CD4-positive, alpha-beta T cell treated with Interleukin-21 for 1 hour (primary cell): ENCODE data around the gene KCNH2.
A peak's percentile ranks its signal among the peaks of the same experiment; 100 is the strongest.

Experiments used
- DNase-seq: peaks from one replicate; pipeline ENCODE4 v3.0.0-alpha.2; 2020

Gene KCNH2

GRCh38 chr7:150947761-150948651 is 30.1 kb downstream of the KCNH2 start:
- no peak for DNase-seq

- DNase-seq: no peak
These were observed 30.8 kb downstream of the KCNH2 start for GRCh38 chr7:150947241-150947745.

- DNase-seq: no peak
These were observed 31.5 kb downstream of the KCNH2 start for GRCh38 chr7:150946421-150947240.

GRCh38 chr7:150945853-150946420 is 32.2 kb downstream of the KCNH2 start:
- DNase-seq: no peak

- DNase-seq: no peak
These were observed 32.8 kb downstream of the KCNH2 start for GRCh38 chr7:150945171-150945852.

- no peak for DNase-seq
These were observed 33.8 kb downstream of the KCNH2 start for GRCh38 chr7:150944066-150945042.

GRCh38 chr7:150943453-150943814 is 34.7 kb downstream of the KCNH2 start:
- no peak for DNase-seq

- no peak for DNase-seq
These were observed 35.3 kb downstream of the KCNH2 start for GRCh38 chr7:150942591-150943452.

- peak; percentile 69 for DNase-seq
These were observed 36.0 kb downstream of the KCNH2 start for GRCh38 chr7:150942001-150942590.

- no peak for DNase-seq
These were observed 36.6 kb downstream of the KCNH2 start for GRCh38 chr7:150941351-150942000.

GRCh38 chr7:150940431-150941102 is 37.6 kb downstream of the KCNH2 start:
- no peak for DNase-seq

GRCh38 chr7:150939466-150939865 is 38.7 kb downstream of the KCNH2 start:
- DNase-seq: no peak

GRCh38 chr7:150939052-150939451 is 39.1 kb downstream of the KCNH2 start:
- no peak for DNase-seq

- DNase-seq: no peak
These were observed 39.6 kb downstream of the KCNH2 start for GRCh38 chr7:150938566-150938965.

GRCh38 chr7:150937848-150938561 is 40.1 kb downstream of the KCNH2 start:
- peak; percentile 8 for DNase-seq

GRCh38 chr7:150936018-150936417 is 42.1 kb downstream of the KCNH2 start:
- DNase-seq: no peak

- DNase-seq: no peak
These were observed 43.0 kb downstream of the KCNH2 start for GRCh38 chr7:150935149-150935548.

GRCh38 chr7:150934045-150934766 is 43.9 kb downstream of the KCNH2 start:
- DNase-seq: no peak
